Mucosa of descending colon (tissue), 3 donors: ENCODE data around the gene EHBP1. TPM values are rescaled to one million over a fixed set of nuclear protein-coding genes. Genes with fewer than 3 reads are reported as not detected.

Experiments used
- ATAC-seq: fragments of 200-7000 bp; cut with Tn5 transposase; one replicate; pipeline ENCODE4 v1.9.1; 2020; ENCODE audit warnings: mild to moderate bottlenecking, moderate library complexity
- DNase-seq, 3 donors: peaks; one replicate each; pipeline ENCODE4 v3.0.0-alpha.2; 2020
- H3K36me3 ChIP-seq: fragments of 200-600 bp; one replicate; pipeline ENCODE4 v1.8.0; 2021; ENCODE audit warnings: low read depth, mild to moderate bottlenecking
- H3K4me1 ChIP-seq: fragments of 200-600 bp; one replicate; pipeline ENCODE4 v1.8.0; 2021; ENCODE audit warnings: low read depth, mild to moderate bottlenecking
- H3K4me3 ChIP-seq: fragments of 200-600 bp; one replicate; pipeline ENCODE4 v1.8.0; 2021; ENCODE audit warnings: mild to moderate bottlenecking
- H3K9me3 ChIP-seq: fragments of 200-600 bp; one replicate; pipeline ENCODE4 v1.8.0; 2021; ENCODE audit warnings: mild to moderate bottlenecking
- intact Hi-C, 2 donors: fragments of 100-400 bp; cut with DNase I in 1 of 2; cut with micrococcal nuclease in 1 of 2; formaldehyde crosslinking; loops; one replicate each; pipeline versions ENCODE4 v1.11.0 to v1.11.1; 2022; cut with DNase I, micrococcal nuclease
- total RNA-seq, 3 donors: library from RNA; stranded (reverse); fragmentation: NEBNext Ultra II Directional in 2 of 3; extraction: Animal tissue kit (Norgen Biotek cat#: 25700) in 2 of 3; gene quantifications; one replicate each; pipeline versions ENCODE4 v1.2.1 to v1.2.4, GENCODE V29; 2021 to 2023
- TF ChIP-seq, protein P1 (sequence below): fragments of 200-600 bp; IDR thresholded peaks from one replicate; pipeline ENCODE4 v1.8.0; 2022; ENCODE audit warnings: antibody characterized with exemption, mild to moderate bottlenecking
- donor health status: DM: no; HTN: no; CAD: no; lungs with moderate emphysema.
- donor health status: DM: no; HTN: no; CAD: no.
- donor health status: DM: no; HTN: yes; CAD: no.

Gene EHBP1
- total RNA-seq, 3 donors from 2014 or later, result 26.9 to 136 (median 28.2) TPM

DNA sequence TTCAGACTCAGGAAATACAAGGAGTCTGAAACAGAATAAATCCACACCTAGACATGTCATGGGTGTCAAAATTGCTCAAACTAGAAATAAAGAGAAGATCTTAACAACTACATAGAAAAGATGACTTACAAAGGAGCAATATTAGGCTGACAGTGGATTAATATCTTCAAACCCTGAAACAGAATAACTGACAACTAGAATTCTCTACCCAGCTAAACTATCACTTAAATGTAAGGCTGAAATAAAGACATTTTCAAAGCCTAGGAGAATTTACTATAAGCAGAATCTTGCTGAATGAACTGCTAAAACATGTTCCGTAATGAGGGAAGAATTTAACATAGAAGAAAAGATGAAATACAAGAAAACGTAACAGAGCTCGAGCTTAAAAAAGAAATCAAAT, 168.1 kb downstream of the EHBP1 start:
- Histone ChIP-seq H3K9me3 (peaks cover 11% of the 10 kb centered on the region), H3K4me3 (no peak overlapping the region), H3K36me3 (no peaks in the 10 kb centered on the region), H3K4me1 (no peaks in the 10 kb centered on the region)
- TF ChIP-seq, protein P1, sequence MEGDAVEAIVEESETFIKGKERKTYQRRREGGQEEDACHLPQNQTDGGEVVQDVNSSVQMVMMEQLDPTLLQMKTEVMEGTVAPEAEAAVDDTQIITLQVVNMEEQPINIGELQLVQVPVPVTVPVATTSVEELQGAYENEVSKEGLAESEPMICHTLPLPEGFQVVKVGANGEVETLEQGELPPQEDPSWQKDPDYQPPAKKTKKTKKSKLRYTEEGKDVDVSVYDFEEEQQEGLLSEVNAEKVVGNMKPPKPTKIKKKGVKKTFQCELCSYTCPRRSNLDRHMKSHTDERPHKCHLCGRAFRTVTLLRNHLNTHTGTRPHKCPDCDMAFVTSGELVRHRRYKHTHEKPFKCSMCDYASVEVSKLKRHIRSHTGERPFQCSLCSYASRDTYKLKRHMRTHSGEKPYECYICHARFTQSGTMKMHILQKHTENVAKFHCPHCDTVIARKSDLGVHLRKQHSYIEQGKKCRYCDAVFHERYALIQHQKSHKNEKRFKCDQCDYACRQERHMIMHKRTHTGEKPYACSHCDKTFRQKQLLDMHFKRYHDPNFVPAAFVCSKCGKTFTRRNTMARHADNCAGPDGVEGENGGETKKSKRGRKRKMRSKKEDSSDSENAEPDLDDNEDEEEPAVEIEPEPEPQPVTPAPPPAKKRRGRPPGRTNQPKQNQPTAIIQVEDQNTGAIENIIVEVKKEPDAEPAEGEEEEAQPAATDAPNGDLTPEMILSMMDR, result no peak
- ATAC-seq (no peak), DNase-seq (no peak)
- intact Hi-C loops, result no loop called here

DNA sequence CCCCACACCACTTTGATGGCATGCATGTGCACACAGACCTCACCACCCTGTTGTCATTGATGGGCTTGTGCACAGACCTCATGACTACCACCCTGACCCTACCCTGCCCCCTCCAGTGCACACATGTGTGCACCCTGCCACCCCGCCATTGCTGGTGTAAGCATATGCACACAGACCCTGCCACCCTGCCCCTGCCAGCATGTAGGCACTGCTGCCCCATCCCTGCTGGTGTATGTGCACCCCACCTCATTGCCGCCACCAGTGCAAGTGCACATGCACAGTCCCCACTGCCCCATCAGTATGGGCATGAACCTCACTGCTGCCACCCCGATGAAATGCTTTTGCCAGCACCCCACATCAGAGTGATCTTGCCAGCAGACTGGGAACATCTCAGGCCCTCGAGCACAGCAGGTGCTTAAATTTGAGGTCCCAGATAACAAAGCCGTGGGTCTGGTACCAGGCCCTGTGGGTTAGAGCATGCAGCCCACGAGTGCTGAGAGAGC, 169.4 kb downstream of the EHBP1 start:
- ATAC-seq (no peak), DNase-seq (no peak)
- Histone ChIP-seq H3K4me1 (no peaks in the 10 kb centered on the region), H3K4me3 (no peak overlapping the region), H3K36me3 (no peaks in the 10 kb centered on the region), H3K9me3 (peaks cover 11% of the 10 kb centered on the region)
- TF ChIP-seq, protein P1, result no peak
- intact Hi-C loops, result no loop called here

DNA sequence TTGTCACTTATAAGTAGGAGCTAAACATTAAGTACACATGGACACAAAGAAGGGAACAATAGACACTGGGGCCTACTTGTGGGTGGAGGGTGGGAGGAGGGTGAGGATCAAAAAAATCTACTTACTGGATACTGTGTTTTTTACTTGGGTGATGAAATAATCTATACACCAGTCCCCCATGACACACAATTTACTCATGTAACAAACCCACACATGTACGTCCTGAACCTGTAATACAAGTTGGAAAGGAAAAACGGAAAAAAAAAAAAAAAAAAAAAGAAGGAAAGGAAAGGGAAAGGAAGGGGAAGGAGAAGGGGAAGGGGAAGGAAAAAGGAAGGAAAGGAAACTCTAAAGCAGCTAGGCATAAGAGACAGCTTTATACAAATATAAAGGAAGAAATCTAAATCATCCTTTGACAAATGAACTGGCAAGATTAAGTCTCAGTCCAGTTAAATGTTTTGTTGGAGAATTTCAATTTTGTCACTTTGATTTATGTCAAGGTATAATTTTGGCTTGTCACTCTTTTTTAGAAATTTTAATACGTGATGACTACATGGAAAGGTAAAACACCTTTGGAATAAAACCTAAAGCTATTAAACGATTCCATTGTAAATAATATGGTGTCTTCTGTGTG, 175.8 kb downstream of the EHBP1 start:
- Histone ChIP-seq H3K4me3 (no peak overlapping the region), H3K36me3 (no peaks in the 10 kb centered on the region), H3K9me3 (no peaks in the 10 kb centered on the region), H3K4me1 (no peaks in the 10 kb centered on the region)
- DNase-seq (no peak), ATAC-seq (no peak)
- TF ChIP-seq, protein P1, result no peak
- intact Hi-C loops, result no loop called here

DNA sequence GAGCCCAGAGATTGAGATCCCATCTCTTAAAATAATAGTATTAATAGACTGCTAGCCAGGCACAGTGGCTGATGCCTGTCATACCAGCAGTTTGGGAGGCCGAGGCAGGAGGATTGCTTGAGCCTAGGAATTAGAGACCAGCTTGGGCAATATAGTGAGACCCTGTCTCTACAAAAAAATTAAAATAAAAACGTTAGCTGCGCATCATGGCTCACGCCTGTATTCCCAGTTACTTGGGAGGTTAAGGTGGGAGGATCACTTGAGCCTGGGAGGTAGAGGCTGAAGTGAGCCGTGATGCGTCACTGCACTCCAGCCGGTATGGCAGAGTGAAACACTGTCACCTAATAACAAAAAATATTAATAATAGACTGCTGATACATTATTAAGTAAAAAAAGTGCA, 178.1 kb downstream of the EHBP1 start:
- H3K4me3 ChIP-seq, result no peak overlapping the region
- DNase-seq, result no peak

DNA sequence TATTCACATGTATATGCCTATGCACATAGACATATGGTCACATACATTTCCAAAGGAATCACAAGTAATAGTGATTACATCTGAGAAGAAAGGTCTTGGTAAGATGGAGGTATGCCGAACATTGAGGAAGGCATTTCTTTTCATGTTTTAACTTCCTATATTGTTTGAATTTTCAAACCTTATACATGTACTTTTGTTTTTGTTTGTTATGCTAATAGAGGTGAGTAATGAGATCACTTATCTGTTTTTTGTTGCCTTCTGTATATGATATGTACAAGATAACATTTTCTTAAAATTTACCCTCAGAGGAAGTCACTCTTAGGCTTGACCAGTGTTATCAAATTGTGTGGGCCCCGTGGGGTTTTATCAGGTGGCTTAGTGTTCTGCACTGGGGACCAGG, 178.6 kb downstream of the EHBP1 start:
- H3K4me1 ChIP-seq, result no peaks in the 10 kb centered on the region
- DNase-seq (no peak), ATAC-seq (no peak)
- no peak overlapping the region for H3K4me3 ChIP-seq
- H3K36me3 ChIP-seq, result no peaks in the 10 kb centered on the region
- no peaks in the 10 kb centered on the region for H3K9me3 ChIP-seq
- TF ChIP-seq, protein P1, result no peak
- intact Hi-C loops, result no loop called here

More for the DNA sequence above, 178.1 kb downstream of the EHBP1 start:
- intact Hi-C loops, result no loop called here
- H3K36me3 ChIP-seq, result no peaks in the 10 kb centered on the region
- H3K4me1 ChIP-seq, result no peaks in the 10 kb centered on the region
- no peaks in the 10 kb centered on the region for H3K9me3 ChIP-seq
- TF ChIP-seq, protein P1, result no peak
- ATAC-seq, result no peak
